K562 (cell line): ENCODE data around the gene CCDC28B. TPM values are rescaled to one million over a fixed set of nuclear protein-coding genes. Genes with fewer than 3 reads are reported as not detected.

Source experiments
- BCL6 ChIP-seq: fragments of 250-450 bp; sonication (Bioruptor Pico); IDR thresholded peaks from 2 replicates; pipeline ENCODE4 v1.4.0; 2020
- CTBP1 ChIP-seq: fragments of 450-650 bp; IDR thresholded peaks from 2 replicates; pipeline ENCODE4 v1.6.1; 2016; ENCODE audit warnings: borderline replicate concordance
- ETV6 ChIP-seq, 3 experiments: fragments of 150-350 bp in 1 of 3; sonication (generic) in 1 of 3; formaldehyde crosslinking in 1 of 3; IDR thresholded peaks; 2 replicates each; pipeline versions ENCODE4 v1.6.1 to v1.8.0; 2014 to 2022; ENCODE audit warnings: borderline replicate concordance in 2 of 3, low read depth in 2 of 3, antibody characterized with exemption in 1 of 3, low read length in 1 of 3, mild to moderate bottlenecking in 1 of 3, missing genetic modification reagents in 1 of 3
- FOSL1 ChIP-seq: fragments of 200-800 bp; sonication (Bioruptor generic); conservative IDR thresholded peaks from 2 replicates; pipeline ENCODE4 v1.6.1; 2016; ENCODE audit warnings: missing genetic modification characterization, missing compliant biosample characterization
- FOXJ2 ChIP-seq: fragments of 200-800 bp; sonication (Bioruptor generic); IDR thresholded peaks from 2 replicates; pipeline ENCODE4 v1.6.1; 2016; ENCODE audit warnings: missing genetic modification characterization, missing compliant biosample characterization
- KAT7 ChIP-seq: sonication (generic); formaldehyde crosslinking; IDR thresholded peaks from 2 replicates; pipeline ENCODE4 v1.8.0; 2022; ENCODE audit warnings: missing genetic modification reagents, mild to moderate bottlenecking, borderline replicate concordance
- KDM1A ChIP-seq, 2 experiments: fragments of 450-650 bp; IDR thresholded peaks; 2 replicates each; pipeline ENCODE4 v1.6.1; 2016; ENCODE audit warnings: mild to moderate bottlenecking in 2 of 2
- KLF13 ChIP-seq: fragments of 450-650 bp; IDR thresholded peaks from 2 replicates; pipeline ENCODE4 v1.6.1; 2016; ENCODE audit warnings: missing genetic modification characterization, low read depth, mild to moderate bottlenecking, missing compliant biosample characterization, moderate library complexity, borderline replicate concordance
- L3MBTL2 ChIP-seq: fragments of 450-650 bp; IDR thresholded peaks from 2 replicates; pipeline ENCODE4 v1.6.1; 2016; ENCODE audit warnings: mild to moderate bottlenecking, moderate library complexity
- MXI1 ChIP-seq: IDR thresholded peaks from 2 replicates; pipeline ENCODE4 v1.6.1; 2011; ENCODE audit warnings: low read depth, mild to moderate bottlenecking, improper control_type of control experiment, low read length
- MYBL2 ChIP-seq, 2 experiments: fragments of 450-650 bp in 1 of 2; sonication (generic) in 1 of 2; formaldehyde crosslinking in 1 of 2; IDR thresholded peaks; 2 replicates each; pipeline versions ENCODE4 v1.6.1 to v1.8.1; 2017 to 2022; ENCODE audit warnings: borderline replicate concordance in 1 of 2, inconsistent platforms in 1 of 2, low read depth in 1 of 2, mild to moderate bottlenecking in 1 of 2, missing genetic modification reagents in 1 of 2, moderate library complexity in 1 of 2
- NFRKB ChIP-seq: fragments of 450-650 bp; IDR thresholded peaks from 2 replicates; pipeline ENCODE4 v1.6.1; 2016; ENCODE audit warnings: low read depth
- SMARCB1 ChIP-seq: IDR thresholded peaks from 2 replicates; pipeline ENCODE4 v1.6.1; 2011; ENCODE audit warnings: improper control_type of control experiment, low read depth; ENCODE audit not compliant: insufficient read length
- TCF7 ChIP-seq: sonication (generic); IDR thresholded peaks from 2 replicates; pipeline ENCODE4 v1.6.1; 2016; ENCODE audit warnings: antibody characterized with exemption, borderline replicate concordance
- ZNF431 ChIP-seq: sonication (generic); formaldehyde crosslinking; IDR thresholded peaks from 2 replicates; pipeline ENCODE4 v1.8.0; 2022; ENCODE audit warnings: mild to moderate bottlenecking, missing genetic modification reagents
- ZNF644 ChIP-seq: fragments of 200-800 bp; sonication (Bioruptor generic); IDR thresholded peaks from 2 replicates; pipeline ENCODE4 v1.6.1; 2016; ENCODE audit warnings: low read depth, missing genetic modification characterization, missing compliant biosample characterization
- polyA plus RNA-seq, 8 experiments: library from polyadenylated mRNA; depleted of rRNA in 4 of 8; stranded (reverse) in 5 of 8; unstranded in 3 of 8; fragments of >200 nt; fragmentation: Nextera tagmentation in 2 of 8; fragmentation: Illumina TruSeq in 1 of 8; extraction: Ambion mirVana in 2 of 8; extraction: Trizol in 1 of 8; gene quantifications; 2 replicates each; pipeline versions ENCODE4 v1.2.1 to v1.2.3, GENCODE V29; 2011 to 2014; ENCODE audit warnings: inconsistent platforms in 1 of 8, missing spikeins in 1 of 8
- total RNA-seq, 7 experiments: library from RNA; depleted of rRNA in 6 of 7; stranded (reverse); fragments of >200 nt in 6 of 7; fragmentation: Illumina TruSeq in 2 of 7; extraction: Trizol in 2 of 7; gene quantifications; 2 replicates each; pipeline versions ENCODE4 v1.2.1 to v1.2.3, GENCODE V29; 2011 to 2021; ENCODE audit warnings: low replicate concordance in 1 of 7
- TF ChIP-seq, protein P1 (sequence below): sonication (generic); formaldehyde crosslinking; IDR thresholded peaks from 2 replicates; pipeline ENCODE4 v1.8.1; 2023; ENCODE audit warnings: missing genetic modification reagents, mild to moderate bottlenecking, borderline replicate concordance
- TF ChIP-seq, protein P2 (sequence below): fragments of 450-650 bp; IDR thresholded peaks from 2 replicates; pipeline ENCODE4 v1.6.1; 2017; ENCODE audit warnings: antibody characterized with exemption, mild to moderate bottlenecking

CCDC28B gene
- total and polyA plus RNA-seq, 9 of the 15 experiments (the other 6 are each of a cell fraction or from before 2014, with no cell fraction given) = 5.7 to 54.5 (median 31.7) TPM

DNA sequence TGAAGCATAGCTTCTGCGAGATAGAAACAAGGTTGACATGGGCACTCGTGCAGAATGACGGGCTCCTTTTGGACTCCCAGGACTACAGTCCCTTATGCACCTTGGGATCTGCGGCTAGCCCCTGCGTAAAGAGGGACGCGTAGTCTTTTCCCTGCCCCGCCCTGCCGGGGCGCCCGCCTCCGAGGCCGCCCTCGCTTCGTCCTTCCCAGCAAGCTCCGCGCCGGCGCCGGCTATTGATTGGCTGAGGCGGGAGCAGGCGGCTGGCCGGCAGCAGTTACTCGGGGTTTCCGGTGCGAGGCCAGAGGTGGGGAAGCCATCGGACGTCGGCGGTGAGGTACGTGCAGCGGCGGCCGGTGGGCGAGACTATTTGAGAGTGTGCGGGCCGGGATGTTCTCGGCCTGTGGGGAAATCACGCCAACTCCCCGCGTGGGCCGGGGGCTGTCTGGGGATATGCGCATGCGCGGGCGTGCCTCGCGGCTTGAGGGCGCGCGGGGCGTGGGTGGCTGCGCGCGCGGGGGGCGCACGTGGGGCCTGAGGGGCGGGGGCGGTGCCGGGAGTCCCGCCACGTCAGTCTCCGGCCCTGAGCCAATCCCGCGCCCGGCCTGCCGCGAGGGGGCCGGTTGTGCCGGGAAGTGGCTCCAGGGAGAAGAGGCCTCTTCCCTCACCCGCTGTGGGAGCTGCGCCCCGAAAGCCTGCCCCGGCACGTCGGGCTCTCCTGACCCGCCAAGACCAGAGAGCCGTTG lies 20.8 kb upstream of the CCDC28B start, which contains the start of gene TXLNA (continued):
- TF ChIP-seq FOXJ2 = peak; percentile 1; the same call in 1 of the 2 replicates
- TF ChIP-seq BCL6 (CRISPR knock-in tag) = peak; percentile 1; the same call in 1 of the 2 replicates
- TF ChIP-seq FOSL1 (tag) = peak; percentile 54
- peak; percentile 42 for TF ChIP-seq ZNF644 (tag)
- peak; percentile 49 for TF ChIP-seq MXI1
- TF ChIP-seq, protein P1, sequence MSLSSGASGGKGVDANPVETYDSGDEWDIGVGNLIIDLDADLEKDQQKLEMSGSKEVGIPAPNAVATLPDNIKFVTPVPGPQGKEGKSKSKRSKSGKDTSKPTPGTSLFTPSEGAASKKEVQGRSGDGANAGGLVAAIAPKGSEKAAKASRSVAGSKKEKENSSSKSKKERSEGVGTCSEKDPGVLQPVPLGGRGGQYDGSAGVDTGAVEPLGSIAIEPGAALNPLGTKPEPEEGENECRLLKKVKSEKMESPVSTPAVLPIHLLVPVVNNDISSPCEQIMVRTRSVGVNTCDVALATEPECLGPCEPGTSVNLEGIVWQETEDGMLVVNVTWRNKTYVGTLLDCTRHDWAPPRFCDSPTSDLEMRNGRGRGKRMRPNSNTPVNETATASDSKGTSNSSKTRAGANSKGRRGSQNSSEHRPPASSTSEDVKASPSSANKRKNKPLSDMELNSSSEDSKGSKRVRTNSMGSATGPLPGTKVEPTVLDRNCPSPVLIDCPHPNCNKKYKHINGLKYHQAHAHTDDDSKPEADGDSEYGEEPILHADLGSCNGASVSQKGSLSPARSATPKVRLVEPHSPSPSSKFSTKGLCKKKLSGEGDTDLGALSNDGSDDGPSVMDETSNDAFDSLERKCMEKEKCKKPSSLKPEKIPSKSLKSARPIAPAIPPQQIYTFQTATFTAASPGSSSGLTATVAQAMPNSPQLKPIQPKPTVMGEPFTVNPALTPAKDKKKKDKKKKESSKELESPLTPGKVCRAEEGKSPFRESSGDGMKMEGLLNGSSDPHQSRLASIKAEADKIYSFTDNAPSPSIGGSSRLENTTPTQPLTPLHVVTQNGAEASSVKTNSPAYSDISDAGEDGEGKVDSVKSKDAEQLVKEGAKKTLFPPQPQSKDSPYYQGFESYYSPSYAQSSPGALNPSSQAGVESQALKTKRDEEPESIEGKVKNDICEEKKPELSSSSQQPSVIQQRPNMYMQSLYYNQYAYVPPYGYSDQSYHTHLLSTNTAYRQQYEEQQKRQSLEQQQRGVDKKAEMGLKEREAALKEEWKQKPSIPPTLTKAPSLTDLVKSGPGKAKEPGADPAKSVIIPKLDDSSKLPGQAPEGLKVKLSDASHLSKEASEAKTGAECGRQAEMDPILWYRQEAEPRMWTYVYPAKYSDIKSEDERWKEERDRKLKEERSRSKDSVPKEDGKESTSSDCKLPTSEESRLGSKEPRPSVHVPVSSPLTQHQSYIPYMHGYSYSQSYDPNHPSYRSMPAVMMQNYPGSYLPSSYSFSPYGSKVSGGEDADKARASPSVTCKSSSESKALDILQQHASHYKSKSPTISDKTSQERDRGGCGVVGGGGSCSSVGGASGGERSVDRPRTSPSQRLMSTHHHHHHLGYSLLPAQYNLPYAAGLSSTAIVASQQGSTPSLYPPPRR (CRISPR knock-in tag) = no peak; the same call in none of the 2 replicates
- TF ChIP-seq, protein P2, sequence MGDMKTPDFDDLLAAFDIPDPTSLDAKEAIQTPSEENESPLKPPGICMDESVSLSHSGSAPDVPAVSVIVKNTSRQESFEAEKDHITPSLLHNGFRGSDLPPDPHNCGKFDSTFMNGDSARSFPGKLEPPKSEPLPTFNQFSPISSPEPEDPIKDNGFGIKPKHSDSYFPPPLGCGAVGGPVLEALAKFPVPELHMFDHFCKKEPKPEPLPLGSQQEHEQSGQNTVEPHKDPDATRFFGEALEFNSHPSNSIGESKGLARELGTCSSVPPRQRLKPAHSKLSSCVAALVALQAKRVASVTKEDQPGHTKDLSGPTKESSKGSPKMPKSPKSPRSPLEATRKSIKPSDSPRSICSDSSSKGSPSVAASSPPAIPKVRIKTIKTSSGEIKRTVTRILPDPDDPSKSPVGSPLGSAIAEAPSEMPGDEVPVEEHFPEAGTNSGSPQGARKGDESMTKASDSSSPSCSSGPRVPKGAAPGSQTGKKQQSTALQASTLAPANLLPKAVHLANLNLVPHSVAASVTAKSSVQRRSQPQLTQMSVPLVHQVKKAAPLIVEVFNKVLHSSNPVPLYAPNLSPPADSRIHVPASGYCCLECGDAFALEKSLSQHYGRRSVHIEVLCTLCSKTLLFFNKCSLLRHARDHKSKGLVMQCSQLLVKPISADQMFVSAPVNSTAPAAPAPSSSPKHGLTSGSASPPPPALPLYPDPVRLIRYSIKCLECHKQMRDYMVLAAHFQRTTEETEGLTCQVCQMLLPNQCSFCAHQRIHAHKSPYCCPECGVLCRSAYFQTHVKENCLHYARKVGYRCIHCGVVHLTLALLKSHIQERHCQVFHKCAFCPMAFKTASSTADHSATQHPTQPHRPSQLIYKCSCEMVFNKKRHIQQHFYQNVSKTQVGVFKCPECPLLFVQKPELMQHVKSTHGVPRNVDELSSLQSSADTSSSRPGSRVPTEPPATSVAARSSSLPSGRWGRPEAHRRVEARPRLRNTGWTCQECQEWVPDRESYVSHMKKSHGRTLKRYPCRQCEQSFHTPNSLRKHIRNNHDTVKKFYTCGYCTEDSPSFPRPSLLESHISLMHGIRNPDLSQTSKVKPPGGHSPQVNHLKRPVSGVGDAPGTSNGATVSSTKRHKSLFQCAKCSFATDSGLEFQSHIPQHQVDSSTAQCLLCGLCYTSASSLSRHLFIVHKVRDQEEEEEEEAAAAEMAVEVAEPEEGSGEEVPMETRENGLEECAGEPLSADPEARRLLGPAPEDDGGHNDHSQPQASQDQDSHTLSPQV = peak; percentile 99
- peak; percentile 41; the same call in 1 of the 2 replicates for TF ChIP-seq MYBL2 (IDR thresholded peaks at IDR 0.05; ENCODE audit: low read depth)
- TF ChIP-seq MYBL2 (CRISPR knock-in tag; IDR thresholded peaks at IDR 0.05; ENCODE audit: borderline replicate concordance) = no peak
- TF ChIP-seq CTBP1 = peak; percentile 80; the same call in 1 of the 2 replicates
- no peak for TF ChIP-seq SMARCB1
- TF ChIP-seq KLF13 (tag) = peak; percentile 93
- TF ChIP-seq ETV6 (IDR thresholded peaks at IDR 0.05; ENCODE audit: borderline replicate concordance in 1 of 2, low read depth in 2 of 2, low read length in 1 of 2) = no peak
- TF ChIP-seq ETV6 (CRISPR knock-in tag; IDR thresholded peaks at IDR 0.05; ENCODE audit: borderline replicate concordance) = 0 out of 2 replicates have a peak, but pooled peaks have one; percentile 57
- peak; percentile 63; the same call in 1 of the 2 replicates for TF ChIP-seq TCF7
- no peak for TF ChIP-seq KDM1A (IDR thresholded peaks at IDR 0.05)
- TF ChIP-seq KAT7 (CRISPR knock-in tag) = peak; percentile 52; the same call in 1 of the 2 replicates
- no peak; the same call in 1 of the 2 replicates for TF ChIP-seq NFRKB
- TF ChIP-seq ZNF431 (CRISPR knock-in tag) = 0 out of 2 replicates have a peak, but pooled peaks have one; percentile 65
- peak; percentile 100 for TF ChIP-seq L3MBTL2
